Right kidney (tissue), 9 donors: Measurements from ENCODE around the gene IGFL3.
A peak's percentile ranks its signal among the peaks of the same experiment; 100 is the strongest.
"Not testable (repeated sequence)": the region's sequence is repeated elsewhere in the genome, so short reads cannot be mapped to it uniquely, and the experiment has no call there.

Source experiments
- DNase-seq: peaks from one replicate; pipeline ENCODE4 v3.0.0-alpha.2; 2016
- long read RNA-seq, 8 donors: transcript quantifications; one replicate each; lab custom pipeline, GENCODE V29; 2026

Gene IGFL3
- long read RNA-seq, donor 1: 0 reads
- long read RNA-seq, donor 2: 0 reads
- long read RNA-seq, donor 3: 0 reads
- long read RNA-seq, donor 4: 0 reads
- long read RNA-seq, donor 5: 0 reads
- long read RNA-seq, donor 6: 0 reads
- long read RNA-seq, donor 7: 0 reads
- long read RNA-seq, donor 8: 0 reads

- DNase-seq: no peak
These were observed at the start of gene IGFL3 for GRCh38 chr19:46124638-46125115. TSS of gene IGFL3 (minus strand) at chr19:46124688. CDS start at chr19:46124649, 39 bp downstream.

- DNase-seq: no peak
These were observed 49.5 kb upstream of the IGFL3 start for GRCh38 chr19:46173886-46174480.

GRCh38 chr19:46162731-46163130 lies 38.2 kb upstream of the IGFL3 start:
- no peak for DNase-seq

- not testable (repeated sequence) for DNase-seq
These were observed 37.3 kb upstream of the IGFL3 start for GRCh38 chr19:46161642-46162257.

GRCh38 chr19:46160233-46160775 lies 35.8 kb upstream of the IGFL3 start:
- no peak for DNase-seq

GRCh38 chr19:46159418-46160232 lies 35.1 kb upstream of the IGFL3 start:
- DNase-seq: no peak

GRCh38 chr19:46155237-46155636 lies 30.7 kb upstream of the IGFL3 start:
- no peak for DNase-seq

- DNase-seq: no peak
These were observed 26.1 kb upstream of the IGFL3 start for GRCh38 chr19:46150606-46151005.

- DNase-seq: no peak
These were observed 23.4 kb upstream of the IGFL3 start, which contains the start of gene IGFL2 for GRCh38 chr19:46147791-46148288. TSS of gene IGFL2 (plus strand) at chr19:46148238. CDS start at chr19:46148279, 41 bp downstream.

GRCh38 chr19:46147166-46147740 lies 22.8 kb upstream of the IGFL3 start:
- DNase-seq: no peak

- no peak for DNase-seq
These were observed 20.3 kb upstream of the IGFL3 start for GRCh38 chr19:46144756-46145155.

GRCh38 chr19:46142294-46142693 lies 17.8 kb upstream of the IGFL3 start:
- no peak for DNase-seq

GRCh38 chr19:46141421-46141820 lies 16.9 kb upstream of the IGFL3 start:
- DNase-seq: no peak

- DNase-seq: no peak
These were observed 13.5 kb upstream of the IGFL3 start for GRCh38 chr19:46137915-46138473.

- DNase-seq: no peak
These were observed 10.0 kb upstream of the IGFL3 start for GRCh38 chr19:46134527-46134926.

GRCh38 chr19:46133777-46134241 lies 9.3 kb upstream of the IGFL3 start:
- no peak for DNase-seq

GRCh38 chr19:46133101-46133627 lies 8.7 kb upstream of the IGFL3 start:
- DNase-seq: peak; percentile 19

GRCh38 chr19:46132508-46133100 lies 8.1 kb upstream of the IGFL3 start:
- DNase-seq: peak; percentile 16

- no peak for DNase-seq
These were observed 7.1 kb upstream of the IGFL3 start for GRCh38 chr19:46131485-46132143.

- DNase-seq: no peak
These were observed 1.6 kb upstream of the IGFL3 start for GRCh38 chr19:46126086-46126580.
